Fibroblast of skin of back (primary cell): ENCODE measurements around the gene ZNF157.

Source experiments
- DNase-seq: peaks from one replicate; pipeline ENCODE4 v3.0.0-alpha.2; 2013

Gene ZNF157

GRCh38 chrX:47447607-47448006 lies 77.2 kb downstream of the ZNF157 start:
- DNase-seq: no peak

- no peak for DNase-seq
Measured at GRCh38 chrX:47448165-47448806, 77.9 kb downstream of the ZNF157 start.

DNA sequence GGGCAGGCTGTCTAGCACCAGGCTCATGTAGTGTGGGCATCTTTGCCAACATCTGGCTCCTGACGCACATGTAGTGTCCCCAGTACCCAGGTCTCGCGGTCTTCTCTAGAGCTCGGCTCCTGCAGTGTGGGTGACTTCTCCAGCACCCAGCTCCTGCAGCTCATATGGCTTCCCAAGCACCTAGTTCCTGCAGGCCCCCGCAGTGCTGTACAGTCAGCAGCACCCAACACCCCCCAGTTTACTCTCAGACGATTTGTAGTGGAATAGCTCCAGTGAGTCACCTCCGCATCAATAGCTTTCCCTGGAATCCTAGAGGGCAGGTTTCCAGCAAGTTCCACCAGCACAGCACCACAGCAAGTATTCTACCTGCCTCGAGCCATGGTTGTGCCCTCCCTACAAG lies 81.7 kb downstream of the ZNF157 start:
- DNase-seq: no peak

- DNase-seq: no peak
Measured at GRCh38 chrX:47456080-47456479, 85.7 kb downstream of the ZNF157 start.

DNA sequence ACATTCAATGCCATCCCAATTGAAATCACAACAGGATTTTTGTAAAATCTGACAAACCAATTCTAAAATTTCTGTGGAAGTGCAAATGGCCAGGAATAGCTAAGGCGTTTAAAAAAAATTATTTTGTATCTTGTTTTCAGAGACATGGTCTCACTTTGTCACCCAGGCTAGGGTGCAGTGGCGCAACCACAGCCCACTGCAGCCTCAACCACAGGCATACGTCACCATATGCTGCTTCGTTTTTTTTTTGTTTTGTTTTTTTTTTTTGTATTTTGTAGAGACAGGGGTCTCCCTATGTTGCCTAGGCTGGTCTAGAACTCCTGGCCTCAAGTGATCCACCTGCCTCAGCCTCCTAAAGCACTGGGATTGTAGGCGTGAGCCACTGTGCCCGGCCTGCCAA lies 88.2 kb downstream of the ZNF157 start:
- no peak for DNase-seq

DNA sequence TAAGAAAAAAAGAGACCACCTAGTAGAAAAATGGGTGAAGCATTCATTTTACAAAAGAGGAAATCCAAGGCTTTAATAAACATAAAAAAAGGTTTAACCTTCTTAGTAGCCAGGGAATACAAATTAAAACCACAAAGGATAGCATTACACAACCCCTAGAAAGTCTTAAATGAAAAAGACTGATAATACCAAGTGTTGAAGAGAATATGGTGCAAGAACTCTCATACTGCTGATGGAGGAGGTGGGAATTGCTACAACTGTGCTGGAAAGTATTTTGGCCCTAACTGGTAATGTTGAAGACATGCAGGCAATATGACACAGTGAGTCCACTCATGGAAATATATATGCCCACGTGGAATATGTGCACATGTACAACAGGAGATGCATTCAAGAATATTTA lies 90.2 kb downstream of the ZNF157 start:
- DNase-seq: no peak
